Body of pancreas (tissue), 4 donors: Measurements from ENCODE around the gene JMJD7. TPM values are rescaled to one million over a fixed set of nuclear protein-coding genes. Genes with fewer than 3 reads are reported as not detected.

Experiments used
- ATAC-seq: fragments of 150-250 bp; one replicate; pipeline ENCODE4 v1.9.1; 2016
- DNase-seq, 4 donors: peaks; one replicate each; pipeline ENCODE4 v3.0.0-alpha.2; 2019
- H3K27ac ChIP-seq, 4 donors: fragments of 200-600 bp; sonication (generic); 1 replicate in 3 of 4; 2 replicates in 1 of 4; pipeline versions ENCODE4 v1.5.1 to v1.6.1; 2016 to 2019; ENCODE audit warnings: mild to moderate bottlenecking in 1 of 4, mixed read lengths in 1 of 4, moderate library complexity in 1 of 4
- H3K27me3 ChIP-seq, 2 donors: fragments of 200-600 bp; sonication (generic); one replicate each; pipeline ENCODE4 v1.6.0; 2016; ENCODE audit warnings: mild to moderate bottlenecking in 1 of 2
- H3K36me3 ChIP-seq, 2 donors: fragments of 200-600 bp; sonication (generic); replicated peaks in 1 of 2; 2 replicates each; pipeline ENCODE4 v1.5.1; 2016; ENCODE audit warnings: low read depth in 2 of 2; ENCODE audit not compliant: insufficient read depth in 1 of 2
- H3K4me1 ChIP-seq: fragments of 200-600 bp; sonication (generic); one replicate; pipeline ENCODE4 v1.6.0; 2016
- H3K4me3 ChIP-seq, 2 donors: fragments of 200-600 bp; sonication (generic); 1 replicate in 1 of 2; 2 replicates in 1 of 2; pipeline ENCODE4 v1.5.1; 2016 to 2019
- H3K9me3 ChIP-seq, 3 donors: fragments of 200-600 bp; sonication (generic); 1 replicate in 2 of 3; 2 replicates in 1 of 3; pipeline ENCODE4 v1.5.1; 2016
- CTCF ChIP-seq, 7 experiments: fragments of 450-650 bp in 4 of 7; fragments of 200-600 bp in 3 of 7; sonication (generic) in 3 of 7; IDR thresholded peaks; one replicate each; pipeline ENCODE4 v1.5.1; 2016 to 2019; ENCODE audit warnings: antibody characterized with exemption in 7 of 7
- POLR2A ChIP-seq, 3 donors: fragments of 450-650 bp; IDR thresholded peaks; one replicate each; pipeline ENCODE4 v1.6.1; 2016; ENCODE audit warnings: antibody characterized with exemption in 3 of 3, mild to moderate bottlenecking in 2 of 3
- WGBS, 2 donors: methylation state at CpG; one replicate each; pipeline ENCODE4 v1.1.5; 2017; 5-methylcytosine and 5-hydroxymethylcytosine counted together
- intact Hi-C: fragments of 100-400 bp; cut with DNase I; formaldehyde crosslinking; loops from one replicate; pipeline ENCODE4 v1.15.1; 2023
- total RNA-seq, 2 donors: library from RNA; depleted of rRNA; stranded (reverse); fragments of >200 nt; gene quantifications; one replicate each; pipeline ENCODE4 v1.1.0, GENCODE V29; 2016

The JMJD7 gene
- total RNA-seq, 2 donors from 2014 or later = 2.0 to 13.0 TPM

- DNase-seq (no peak), ATAC-seq (no peak)
- H3K9me3 ChIP-seq = no peaks in the 10 kb centered on the region
- H3K36me3 ChIP-seq = no peaks in the 10 kb centered on the region
- intact Hi-C loops = no loop called here
- WGBS, 2 donors = 51 to 82% methylated on average over 1 of the region's 1 CpG
- H3K4me3 ChIP-seq = no peak overlapping the region
- peaks cover 23% of the 10 kb centered on the region for H3K4me1 ChIP-seq
- no peak for TF ChIP-seq CTCF (IDR thresholded peaks at IDR 0.05)
- no peak for TF ChIP-seq POLR2A (IDR thresholded peaks at IDR 0.05)
- no peaks in the 10 kb centered on the region for H3K27me3 ChIP-seq
- H3K27ac ChIP-seq = no peak overlapping the region
These were observed 47.2 kb upstream of the JMJD7 start for GRCh38 chr15:41780727-41781126.

DNA sequence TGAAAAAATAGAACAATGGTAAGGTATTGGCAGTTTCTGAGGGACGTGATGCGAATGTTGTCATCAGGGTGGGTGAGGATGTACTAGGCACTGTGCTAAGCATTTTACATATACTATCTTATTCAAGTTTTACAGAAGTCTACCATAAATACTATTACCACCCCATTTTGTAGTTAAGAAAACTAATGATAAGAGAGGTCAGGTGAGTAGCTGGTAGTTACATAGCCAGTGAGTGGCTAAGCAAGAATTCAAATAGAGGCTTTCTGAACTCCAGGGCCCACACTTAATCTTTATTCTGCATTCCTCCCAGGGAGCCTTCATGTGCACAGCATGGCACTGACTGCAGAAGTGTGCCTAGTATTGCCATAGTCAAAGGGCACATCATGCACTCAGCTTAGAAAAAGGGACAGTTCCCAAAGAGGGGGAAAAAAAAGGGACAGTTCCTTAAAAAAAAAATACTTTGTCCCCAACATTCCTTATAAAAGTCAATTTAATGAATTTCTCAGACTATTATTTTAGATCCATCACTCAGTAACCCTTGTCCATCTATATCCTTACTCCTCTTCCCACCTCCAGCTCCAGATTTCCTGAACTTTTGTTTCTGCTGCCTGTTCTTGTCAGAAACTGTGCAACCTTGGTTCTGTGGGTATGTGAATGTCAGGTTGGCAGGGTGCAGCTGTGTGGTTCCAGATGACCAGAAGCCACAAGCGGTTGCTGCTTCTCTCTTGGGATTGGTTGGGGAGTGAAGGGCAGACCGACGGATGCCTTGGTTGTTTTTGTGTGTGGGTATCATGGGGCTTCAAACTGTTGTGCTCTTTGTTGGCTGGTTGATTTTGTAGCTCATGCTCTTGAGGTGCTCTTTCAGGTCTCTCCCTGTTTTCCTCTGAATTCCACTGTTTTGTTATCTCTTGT lies 45.3 kb upstream of the JMJD7 start:
- whole genome bisulfite sequencing, 2 donors = 82 to 87% methylated on average over 5 of the region's 5 CpGs
- no peaks in the 10 kb centered on the region for H3K27me3 ChIP-seq
- TF ChIP-seq CTCF (IDR thresholded peaks at IDR 0.05) = no peak
- H3K36me3 ChIP-seq = no peaks in the 10 kb centered on the region
- no peak overlapping the region for H3K27ac ChIP-seq
- DNase-seq (no peak), ATAC-seq (no peak)
- H3K9me3 ChIP-seq = no peaks in the 10 kb centered on the region
- H3K4me1 ChIP-seq = peaks cover 6% of the 10 kb centered on the region
- intact Hi-C loops = no loop called here
- no peak overlapping the region for H3K4me3 ChIP-seq

- no peaks in the 10 kb centered on the region for H3K36me3 ChIP-seq
- H3K27me3 ChIP-seq = no peaks in the 10 kb centered on the region
- peaks cover 6% of the 10 kb centered on the region for H3K4me1 ChIP-seq
- WGBS, 2 donors = 8 to 33% methylated on average over 1 of the region's 1 CpG
- H3K27ac ChIP-seq = no peak overlapping the region
- ATAC-seq = no peak
- H3K4me3 ChIP-seq = no peak overlapping the region
- DNase-seq = no peak
- intact Hi-C loops = no loop called here
- no peaks in the 10 kb centered on the region for H3K9me3 ChIP-seq
- TF ChIP-seq POLR2A (IDR thresholded peaks at IDR 0.05) = no peak
- no peak for TF ChIP-seq CTCF (IDR thresholded peaks at IDR 0.05)
These were observed 44.6 kb upstream of the JMJD7 start for GRCh38 chr15:41783296-41783695.

GRCh38 chr15:41788262-41788661 lies 39.6 kb upstream of the JMJD7 start:
- ATAC-seq (no peak), DNase-seq (no peak)
- Histone ChIP-seq H3K9me3 (no peaks in the 10 kb centered on the region), H3K36me3 (no peaks in the 10 kb centered on the region), H3K4me3 (no peak overlapping the region), H3K27me3 (no peaks in the 10 kb centered on the region), H3K4me1 (peaks cover 18% of the 10 kb centered on the region), H3K27ac (no peak overlapping the region)
- 89 to 94% methylated on average over 3 of the region's 3 CpGs for WGBS, 2 donors
- intact Hi-C loops = no loop called here
- TF ChIP-seq POLR2A (IDR thresholded peaks at IDR 0.05) (no peak), CTCF (IDR thresholded peaks at IDR 0.05) (no peak)

GRCh38 chr15:41789236-41789635 lies 38.7 kb upstream of the JMJD7 start:
- H3K4me1 ChIP-seq = peaks cover 15% of the 10 kb centered on the region
- 55 to 63% methylated on average over 4 of the region's 4 CpGs for WGBS, 2 donors
- H3K27ac ChIP-seq = no peak overlapping the region
- ATAC-seq (no peak), DNase-seq (no peak)
- H3K36me3 ChIP-seq = no peaks in the 10 kb centered on the region
- H3K9me3 ChIP-seq = no peaks in the 10 kb centered on the region
- no peak overlapping the region for H3K4me3 ChIP-seq
- TF ChIP-seq CTCF (IDR thresholded peaks at IDR 0.05) (no peak), POLR2A (IDR thresholded peaks at IDR 0.05) (no peak)
- H3K27me3 ChIP-seq = no peaks in the 10 kb centered on the region
- intact Hi-C loops = no loop called here
